Lung (tissue), 12 donors: ENCODE results near the gene MSRB3. TPM values are rescaled to one million over a fixed set of nuclear protein-coding genes. Genes with fewer than 3 reads are reported as not detected.

Experiments
- ATAC-seq: fragments of 200-7000 bp; cut with Tn5 transposase; one replicate; pipeline ENCODE4 v1.9.1; 2020; ENCODE audit warnings: moderate number of reproducible peaks; ENCODE audit not compliant: insufficient read depth, low FRiP score
- DNase-seq, 3 donors: peaks; one replicate each; pipeline ENCODE4 v3.0.0-alpha.2; 2013 to 2017
- H3K27ac ChIP-seq, 2 donors: one replicate each; pipeline ENCODE4 v1.5.1; 2013; ENCODE audit warnings: mild to moderate bottlenecking in 2 of 2, moderate library complexity in 2 of 2, control low read depth in 1 of 2, inconsistent platforms in 1 of 2, low read depth in 1 of 2, low read length in 1 of 2
- H3K27me3 ChIP-seq, 3 donors: one replicate each; pipeline ENCODE4 v1.5.1; 2013; ENCODE audit warnings: low read length in 2 of 3; ENCODE audit not compliant: control insufficient read depth in 3 of 3, insufficient read depth in 3 of 3
- H3K36me3 ChIP-seq, 4 donors: one replicate each; pipeline ENCODE4 v1.5.1; 2013; ENCODE audit warnings: low read length in 4 of 4, mild to moderate bottlenecking in 1 of 4, moderate library complexity in 1 of 4; ENCODE audit not compliant: control insufficient read depth in 4 of 4, insufficient read depth in 4 of 4
- H3K4me1 ChIP-seq, 5 donors: one replicate each; pipeline ENCODE4 v1.5.1; 2013; ENCODE audit warnings: low read length in 5 of 5, mild to moderate bottlenecking in 2 of 5, moderate library complexity in 1 of 5; ENCODE audit not compliant: control insufficient read depth in 5 of 5, insufficient read depth in 5 of 5
- H3K4me3 ChIP-seq: one replicate; pipeline ENCODE4 v1.5.1; 2013; ENCODE audit warnings: mild to moderate bottlenecking, control low read depth, moderate library complexity
- H3K9ac ChIP-seq, 2 donors: one replicate each; pipeline ENCODE4 v1.5.1; 2013; ENCODE audit warnings: low read length in 2 of 2, control low read depth in 1 of 2; ENCODE audit not compliant: insufficient read depth in 1 of 2
- H3K9me3 ChIP-seq, 4 donors: one replicate each; pipeline ENCODE4 v1.5.1; 2013; ENCODE audit warnings: low read length in 3 of 4, mild to moderate bottlenecking in 1 of 4, moderate library complexity in 1 of 4; ENCODE audit not compliant: control insufficient read depth in 4 of 4, insufficient read depth in 3 of 4
- CTCF ChIP-seq: IDR thresholded peaks from 2 replicates; pipeline ENCODE4 v1.5.1; 2012; ENCODE audit warnings: mild to moderate bottlenecking; ENCODE audit errors: control extremely low read depth, extremely low read depth
- WGBS, 2 donors: extraction: QIAGEN DNeasy Blood & Tissue Kit; methylation state at CpG; one replicate each; pipeline ENCODE4 v1.1.7; 2013; 5-methylcytosine and 5-hydroxymethylcytosine counted together
- polyA plus RNA-seq, 2 donors: library from polyadenylated mRNA; stranded (reverse); fragments of 200-250 nt; gene quantifications; one replicate each; pipeline ENCODE4 v1.2.1, GENCODE V29; 2013
- total RNA-seq, 2 donors: library from RNA; depleted of rRNA in 1 of 2; stranded (reverse); fragments of >200 nt in 1 of 2; gene quantifications; one replicate each; pipeline ENCODE4 v1.2.1, GENCODE V29; 2014 to 2021
- donor health status: control.
- donor health status: control.
- donor health status: Bipolar disorder and iron deficiency.
- donor health status: healthy.
- donor health status: DM: yes; HTN: yes; CAD: no.

Gene MSRB3
- total and polyA plus RNA-seq, 4 donors = 11.5 to 41.5 (median 28.3) TPM

GRCh38 chr12:65372574-65372973, 94.1 kb downstream of the MSRB3 start:
- Histone ChIP-seq H3K27ac (no peak overlapping the region), H3K9ac (no peak overlapping the region), H3K27me3 (no peaks in the 10 kb centered on the region), H3K36me3 (peaks cover 0 to 3% (median 0%) of the 10 kb centered on the region in 4 donors), H3K4me3 (no peak overlapping the region), H3K4me1 (peaks cover 0 to 5% (median 2%) of the 10 kb centered on the region in 5 donors), H3K9me3 (no peaks in the 10 kb centered on the region)
- no peak for TF ChIP-seq CTCF
- peak in 2 of 3 donors; percentile 3 to 13 for DNase-seq
- no peak for ATAC-seq

DNA sequence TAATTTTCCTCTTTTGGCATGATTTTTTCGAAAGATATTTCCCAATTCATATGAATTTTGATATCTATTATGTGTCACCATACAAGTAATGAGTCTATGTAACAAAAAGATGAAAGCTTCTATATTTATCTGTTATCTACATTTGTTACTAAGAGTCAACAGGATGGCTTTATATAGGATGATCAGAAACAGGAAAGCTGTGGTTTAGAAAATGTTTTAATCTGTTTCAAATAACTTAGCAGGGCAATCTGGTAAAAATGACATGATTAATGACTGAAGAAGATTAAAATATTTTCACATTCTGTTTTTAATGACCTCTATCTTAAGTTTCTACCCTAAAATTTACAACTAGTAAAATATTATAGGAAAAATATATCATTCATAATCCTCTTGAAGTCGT, 105.8 kb downstream of the MSRB3 start:
- TF ChIP-seq CTCF = no peak
- no peak for DNase-seq
- WGBS, 2 donors = 74 to 77% methylated on average over 2 of the region's 2 CpGs
- H3K27me3 ChIP-seq = no peaks in the 10 kb centered on the region
- no peak overlapping the region for H3K4me3 ChIP-seq
- no peak overlapping the region for H3K27ac ChIP-seq
- H3K4me1 ChIP-seq = no peaks in the 10 kb centered on the region
- no peaks in the 10 kb centered on the region for H3K9me3 ChIP-seq
- H3K9ac ChIP-seq = no peak overlapping the region
- no peak for ATAC-seq
- H3K36me3 ChIP-seq = no peaks in the 10 kb centered on the region

DNA sequence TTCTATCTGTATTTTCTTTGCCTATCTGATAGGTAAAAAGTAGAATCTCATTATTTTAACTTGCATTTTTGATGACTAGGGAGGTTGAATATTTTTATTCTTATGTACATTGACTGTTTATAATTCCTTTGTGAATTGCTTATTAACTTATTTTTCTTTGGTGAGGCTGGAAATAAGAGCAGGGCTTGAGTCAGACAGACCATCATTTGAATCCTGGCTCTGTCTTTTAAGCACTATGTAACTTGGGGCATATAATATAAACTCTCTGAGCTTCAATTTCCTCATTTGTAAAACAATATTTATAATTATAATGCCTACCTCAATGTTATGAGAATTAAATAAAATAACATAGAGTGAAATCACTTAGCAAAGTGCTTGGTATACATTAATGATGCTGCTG, 108.9 kb downstream of the MSRB3 start:
- Histone ChIP-seq H3K9me3 (no peaks in the 10 kb centered on the region), H3K27me3 (no peaks in the 10 kb centered on the region), H3K36me3 (peaks cover 0 to 4% (median 0%) of the 10 kb centered on the region in 4 donors), H3K4me1 (peaks cover 0 to 2% (median 0%) of the 10 kb centered on the region in 5 donors), H3K4me3 (no peak overlapping the region), H3K27ac (no peak overlapping the region), H3K9ac (no peak overlapping the region)
- DNase-seq (no peak), ATAC-seq (no peak)
- no peak for TF ChIP-seq CTCF

- WGBS, 2 donors = 72 to 81% methylated on average over 4 of the region's 4 CpGs
These were observed 111.0 kb downstream of the MSRB3 start for GRCh38 chr12:65389436-65389835.

More at GRCh38 chr12:65389436-65389835, 111.0 kb downstream of the MSRB3 start:
- Histone ChIP-seq H3K27ac (no peak overlapping the region), H3K36me3 (peaks cover 0 to 4% (median under 1%) of the 10 kb centered on the region in 4 donors), H3K27me3 (no peaks in the 10 kb centered on the region), H3K4me1 (peaks cover 0 to 3% (median 0%) of the 10 kb centered on the region in 5 donors), H3K9me3 (peaks cover 0 to 2% (median 0%) of the 10 kb centered on the region in 4 donors), H3K4me3 (no peak overlapping the region), H3K9ac (no peak overlapping the region)
- ATAC-seq = no peak
- TF ChIP-seq CTCF = no peak
- no peak for DNase-seq
